K562 (cell line): ENCODE measurements around the gene SNAPC2. TPM values are rescaled to one million over a fixed set of nuclear protein-coding genes. Genes with fewer than 3 reads are reported as not detected.

Source experiments
- ATF3 ChIP-seq, 2 experiments: fragments of 450-650 bp in 1 of 2; sonication (generic) in 1 of 2; formaldehyde crosslinking in 1 of 2; IDR thresholded peaks in 1 of 2; conservative IDR thresholded peaks in 1 of 2; 2 replicates each; pipeline versions ENCODE4 v1.6.1 to v1.8.1; 2016 to 2023; ENCODE audit warnings: mild to moderate bottlenecking in 2 of 2, moderate library complexity in 2 of 2, inconsistent platforms in 1 of 2, missing genetic modification reagents in 1 of 2
- MBD2 ChIP-seq: sonication (generic); IDR thresholded peaks from 2 replicates; pipeline ENCODE4 v1.6.1; 2016; ENCODE audit warnings: low read depth, borderline replicate concordance
- NR0B1 ChIP-seq: fragments of 450-650 bp; IDR thresholded peaks from one replicate; pipeline ENCODE4 v1.6.1; 2018; ENCODE audit warnings: mild to moderate bottlenecking, moderate library complexity; ENCODE audit not compliant: partially characterized antibody
- PRDM10 ChIP-seq: fragments of 450-650 bp; IDR thresholded peaks from 2 replicates; pipeline ENCODE4 v1.6.1; 2018; ENCODE audit not compliant: partially characterized antibody
- SRSF7 ChIP-seq: fragments of 200-400 bp; formaldehyde crosslinking; optimal IDR thresholded peaks from 2 replicates; pipeline ENCODE3; 2017; ENCODE audit warnings: mild to moderate bottlenecking, low read depth, low read length
- WHSC1 ChIP-seq: IDR thresholded peaks from one replicate; pipeline ENCODE4 v1.6.1; 2012; ENCODE audit warnings: low read length, control low read depth, inconsistent platforms
- ZHX1 ChIP-seq: fragments of 150-350 bp; conservative IDR thresholded peaks from 2 replicates; pipeline ENCODE4 v1.6.1; 2014; ENCODE audit warnings: low read length
- ZNF644 ChIP-seq: fragments of 200-800 bp; sonication (Bioruptor generic); IDR thresholded peaks from 2 replicates; pipeline ENCODE4 v1.6.1; 2016; ENCODE audit warnings: low read depth, missing genetic modification characterization, missing compliant biosample characterization
- ZNF830 ChIP-seq: fragments of 250-450 bp; sonication (Bioruptor Pico); IDR thresholded peaks from 2 replicates; pipeline ENCODE4 v1.5.0; 2021; ENCODE audit warnings: mild to moderate bottlenecking
- polyA plus RNA-seq, 8 experiments: library from polyadenylated mRNA; depleted of rRNA in 4 of 8; stranded (reverse) in 5 of 8; unstranded in 3 of 8; fragments of >200 nt; fragmentation: Nextera tagmentation in 2 of 8; fragmentation: Illumina TruSeq in 1 of 8; extraction: Ambion mirVana in 2 of 8; extraction: Trizol in 1 of 8; gene quantifications; 2 replicates each; pipeline versions ENCODE4 v1.2.1 to v1.2.3, GENCODE V29; 2011 to 2014; ENCODE audit warnings: inconsistent platforms in 1 of 8, missing spikeins in 1 of 8
- total RNA-seq, 7 experiments: library from RNA; depleted of rRNA in 6 of 7; stranded (reverse); fragments of >200 nt in 6 of 7; fragmentation: Illumina TruSeq in 2 of 7; extraction: Trizol in 2 of 7; gene quantifications; 2 replicates each; pipeline versions ENCODE4 v1.2.1 to v1.2.3, GENCODE V29; 2011 to 2021; ENCODE audit warnings: low replicate concordance in 1 of 7
- TF ChIP-seq, protein P1 (sequence below): fragments of 450-650 bp; IDR thresholded peaks from 2 replicates; pipeline ENCODE4 v1.6.1; 2016; ENCODE audit warnings: borderline replicate concordance
- TF ChIP-seq, protein P2 (sequence below): fragments of 450-650 bp; formaldehyde crosslinking; IDR thresholded peaks from 2 replicates; pipeline ENCODE4 v1.4.0; 2020; ENCODE audit warnings: mild to moderate bottlenecking, moderate library complexity
- TF ChIP-seq, protein P3 (sequence below), 3 experiments: IDR thresholded peaks in 2 of 3; conservative IDR thresholded peaks in 1 of 3; 2 replicates each; pipeline ENCODE4 v1.5.1; 2011 to 2012; ENCODE audit warnings: low read length in 3 of 3, mild to moderate bottlenecking in 3 of 3, control low read depth in 2 of 3, improper control_type of control experiment in 1 of 3, inconsistent platforms in 1 of 3, low read depth in 1 of 3, mixed read lengths in 1 of 3, moderate library complexity in 1 of 3; ENCODE audit not compliant: insufficient read depth in 2 of 3

Gene SNAPC2
- total and polyA plus RNA-seq, 9 of the 15 experiments (the other 6 are each of a cell fraction or from before 2014, with no cell fraction given) = 0.59 to 45.1 (median 15.3) TPM

DNA sequence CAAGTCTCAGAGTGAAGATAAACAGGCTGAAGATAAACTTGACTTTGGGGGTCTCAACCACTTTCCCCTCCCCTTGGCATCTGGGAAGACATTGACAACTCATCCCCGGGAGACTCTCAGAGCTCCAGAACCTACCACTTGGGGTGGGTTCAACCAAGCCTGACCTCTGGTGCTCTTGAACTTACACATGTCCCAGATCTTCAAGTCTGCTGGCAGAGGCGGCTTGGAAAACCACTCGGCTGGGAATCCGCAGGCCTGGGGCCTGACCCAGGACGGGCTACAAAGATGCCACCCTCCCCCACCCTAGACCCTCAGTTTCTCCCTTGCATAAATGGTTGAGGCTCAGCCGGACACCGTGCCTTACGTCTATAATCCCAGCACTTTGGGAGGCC lies 31.3 kb upstream of the SNAPC2 start (continued):
- TF ChIP-seq NR0B1 (no peak), ZNF644 (tag) (no peak), WHSC1 (no peak), ATF3 (IDR thresholded peaks at IDR 0.05) (no peak), ATF3 (CRISPR knock-in tag; conservative IDR thresholded peaks at IDR 0.05) (no peak), ZNF830 (CRISPR knock-in tag) (no peak), ZHX1 (no peak), PRDM10 (peak; percentile 43), MBD2 (no peak), SRSF7 (no peak)
- TF ChIP-seq, protein P1, sequence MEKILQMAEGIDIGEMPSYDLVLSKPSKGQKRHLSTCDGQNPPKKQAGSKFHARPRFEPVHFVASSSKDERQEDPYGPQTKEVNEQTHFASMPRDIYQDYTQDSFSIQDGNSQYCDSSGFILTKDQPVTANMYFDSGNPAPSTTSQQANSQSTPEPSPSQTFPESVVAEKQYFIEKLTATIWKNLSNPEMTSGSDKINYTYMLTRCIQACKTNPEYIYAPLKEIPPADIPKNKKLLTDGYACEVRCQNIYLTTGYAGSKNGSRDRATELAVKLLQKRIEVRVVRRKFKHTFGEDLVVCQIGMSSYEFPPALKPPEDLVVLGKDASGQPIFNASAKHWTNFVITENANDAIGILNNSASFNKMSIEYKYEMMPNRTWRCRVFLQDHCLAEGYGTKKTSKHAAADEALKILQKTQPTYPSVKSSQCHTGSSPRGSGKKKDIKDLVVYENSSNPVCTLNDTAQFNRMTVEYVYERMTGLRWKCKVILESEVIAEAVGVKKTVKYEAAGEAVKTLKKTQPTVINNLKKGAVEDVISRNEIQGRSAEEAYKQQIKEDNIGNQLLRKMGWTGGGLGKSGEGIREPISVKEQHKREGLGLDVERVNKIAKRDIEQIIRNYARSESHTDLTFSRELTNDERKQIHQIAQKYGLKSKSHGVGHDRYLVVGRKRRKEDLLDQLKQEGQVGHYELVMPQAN = no peak
- TF ChIP-seq, protein P2, sequence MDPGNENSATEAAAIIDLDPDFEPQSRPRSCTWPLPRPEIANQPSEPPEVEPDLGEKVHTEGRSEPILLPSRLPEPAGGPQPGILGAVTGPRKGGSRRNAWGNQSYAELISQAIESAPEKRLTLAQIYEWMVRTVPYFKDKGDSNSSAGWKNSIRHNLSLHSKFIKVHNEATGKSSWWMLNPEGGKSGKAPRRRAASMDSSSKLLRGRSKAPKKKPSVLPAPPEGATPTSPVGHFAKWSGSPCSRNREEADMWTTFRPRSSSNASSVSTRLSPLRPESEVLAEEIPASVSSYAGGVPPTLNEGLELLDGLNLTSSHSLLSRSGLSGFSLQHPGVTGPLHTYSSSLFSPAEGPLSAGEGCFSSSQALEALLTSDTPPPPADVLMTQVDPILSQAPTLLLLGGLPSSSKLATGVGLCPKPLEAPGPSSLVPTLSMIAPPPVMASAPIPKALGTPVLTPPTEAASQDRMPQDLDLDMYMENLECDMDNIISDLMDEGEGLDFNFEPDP (CRISPR knock-in tag) = no peak
- TF ChIP-seq, protein P3, sequence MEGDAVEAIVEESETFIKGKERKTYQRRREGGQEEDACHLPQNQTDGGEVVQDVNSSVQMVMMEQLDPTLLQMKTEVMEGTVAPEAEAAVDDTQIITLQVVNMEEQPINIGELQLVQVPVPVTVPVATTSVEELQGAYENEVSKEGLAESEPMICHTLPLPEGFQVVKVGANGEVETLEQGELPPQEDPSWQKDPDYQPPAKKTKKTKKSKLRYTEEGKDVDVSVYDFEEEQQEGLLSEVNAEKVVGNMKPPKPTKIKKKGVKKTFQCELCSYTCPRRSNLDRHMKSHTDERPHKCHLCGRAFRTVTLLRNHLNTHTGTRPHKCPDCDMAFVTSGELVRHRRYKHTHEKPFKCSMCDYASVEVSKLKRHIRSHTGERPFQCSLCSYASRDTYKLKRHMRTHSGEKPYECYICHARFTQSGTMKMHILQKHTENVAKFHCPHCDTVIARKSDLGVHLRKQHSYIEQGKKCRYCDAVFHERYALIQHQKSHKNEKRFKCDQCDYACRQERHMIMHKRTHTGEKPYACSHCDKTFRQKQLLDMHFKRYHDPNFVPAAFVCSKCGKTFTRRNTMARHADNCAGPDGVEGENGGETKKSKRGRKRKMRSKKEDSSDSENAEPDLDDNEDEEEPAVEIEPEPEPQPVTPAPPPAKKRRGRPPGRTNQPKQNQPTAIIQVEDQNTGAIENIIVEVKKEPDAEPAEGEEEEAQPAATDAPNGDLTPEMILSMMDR (IDR thresholded peaks at IDR 0.05 in 2 of 3, conservative IDR thresholded peaks at IDR 0.05 in 1 of 3; ENCODE audit: insufficient read depth in 2 of 3, low read depth in 1 of 3, low read length in 3 of 3) = no peak
